PFSK-1 (cell line): ENCODE data around the gene MDC1.

Experiments
- FOXP2 ChIP-seq: optimal IDR thresholded peaks from 2 replicates; pipeline ENCODE3; 2011; ENCODE audit warnings: borderline replicate concordance, control low read depth, inconsistent platforms; ENCODE audit not compliant: insufficient read depth; ENCODE audit errors: extremely low read length, extremely low read depth
- POLR2AphosphoS5 ChIP-seq: IDR thresholded peaks from 2 replicates; pipeline ENCODE4 v1.6.1; 2012; ENCODE audit warnings: low read depth, mild to moderate bottlenecking, control low read depth, low read length, moderate library complexity
- REST ChIP-seq, 2 experiments: IDR thresholded peaks; 2 replicates each; pipeline versions ENCODE4 v1.6.1 to v1.8.0; 2011 to 2012; ENCODE audit warnings: low read depth in 2 of 2, low read length in 2 of 2, control low read depth in 1 of 2, inconsistent platforms in 1 of 2, mild to moderate bottlenecking in 1 of 2, moderate library complexity in 1 of 2; ENCODE audit not compliant: insufficient read depth in 1 of 2
- SIN3A ChIP-seq: IDR thresholded peaks from 2 replicates; pipeline ENCODE4 v1.6.1; 2012; ENCODE audit warnings: mild to moderate bottlenecking, low read length, moderate library complexity, borderline replicate concordance; ENCODE audit not compliant: insufficient read depth
- TAF1 ChIP-seq: IDR thresholded peaks from 2 replicates; pipeline ENCODE4 v1.6.1; 2012; ENCODE audit warnings: low read length, control low read depth, borderline replicate concordance; ENCODE audit not compliant: insufficient read depth

GRCh38 chr6:30740540-30740870, 23.4 kb upstream of the MDC1 start:
- no peak for TF ChIP-seq REST (IDR thresholded peaks at IDR 0.05; ENCODE audit: insufficient read depth in 1 of 2, low read depth in 2 of 2, low read length in 2 of 2)
- no peak for TF ChIP-seq POLR2AphosphoS5
- no peak for TF ChIP-seq TAF1
- TF ChIP-seq FOXP2 = no peak
- no peak for TF ChIP-seq SIN3A
